ENCODE results near the gene ABL1. TPM values are rescaled to one million over a fixed set of nuclear protein-coding genes. Genes with fewer than 3 reads are reported as not detected.

ABL1 gene
- total and polyA plus RNA-seq, 2 of the 13 experiments (the other 11 are each of a cell fraction or from before 2014, with no cell fraction given) = 10.8 to 20.4 TPM

GRCh38 chr9:130903194-130904069, 68.4 kb downstream of the ABL1 start:
- no peak overlapping the region for H3K4me3 ChIP-seq (replicated peaks in 1 of 3; ENCODE audit: insufficient read depth in 1 of 3, low read depth in 2 of 3, low read length in 3 of 3)
- DNase-seq (ENCODE audit: low spot score) = no peak
- no peaks in the 10 kb centered on the region for H3K9me3 ChIP-seq (ENCODE audit: low read length)
- H3K79me2 ChIP-seq (ENCODE audit: insufficient read depth, low read length) = no peaks in the 10 kb centered on the region
- intact Hi-C loops (cut with micrococcal nuclease; ENCODE audit: unreplicated experiment) = no loop called here
- FAIRE-seq = no peak
- H3K9ac ChIP-seq (ENCODE audit: insufficient read depth, low read depth, low read length) = no peak overlapping the region
- ChIA-PET POLR2A (no interaction called here), CTCF (ENCODE audit: low intra/inter-chr PET ratio, low total read pairs) (no interaction called here)
- no peaks in the 10 kb centered on the region; a peak in 1 of 5 replicates for H3K36me3 ChIP-seq (replicated peaks in 1 of 2; ENCODE audit: control insufficient read depth in 1 of 2, insufficient read depth in 2 of 2, low read length in 2 of 2)
- WGBS (ENCODE audit: low lambda C conversion rate) = 17% methylated on average over 17 of the region's 25 CpGs
- no peak overlapping the region for H3K4me2 ChIP-seq (ENCODE audit: low read depth, low read length)
- no peak overlapping the region for H3K27ac ChIP-seq (ENCODE audit: extremely low read length, insufficient read depth, low read length)
- no peak for TF ChIP-seq ZFP36 (IDR thresholded peaks at IDR 0.05; ENCODE audit: borderline replicate concordance, low read depth, low read length, partially characterized antibody)
- H4K20me1 ChIP-seq (ENCODE audit: insufficient read depth, low read length) = no peaks in the 10 kb centered on the region
- no TSS peak for BruUV-seq (replicated peaks)
- H2AFZ ChIP-seq (ENCODE audit: low read length) = no peak overlapping the region
- H3K27me3 ChIP-seq (ENCODE audit: control insufficient read depth in 1 of 2, insufficient read depth in 2 of 2, low read length in 2 of 2) = peaks cover 33 to 92% of the 10 kb centered on the region in 2 experiments; a peak in 4 of 5 replicates
- H3K4me1 ChIP-seq (ENCODE audit: insufficient read depth, low read length) = peaks cover 18% of the 10 kb centered on the region
- ATAC-seq = no peak
- in situ Hi-C loops (cut with HindIII; ENCODE audit: extremely low pct_ligation_motif_present, low pct_unique_long_range_greater_than_20kb) = no loop called here

GRCh38 chr9:130904070-130905044, 69.3 kb downstream of the ABL1 start:
- Histone ChIP-seq H3K79me2 (ENCODE audit: insufficient read depth, low read length) (no peaks in the 10 kb centered on the region), H3K4me3 (replicated peaks in 1 of 3; ENCODE audit: insufficient read depth in 1 of 3, low read depth in 2 of 3, low read length in 3 of 3) (no peak overlapping the region), H3K9me3 (ENCODE audit: low read length) (no peaks in the 10 kb centered on the region), H2AFZ (ENCODE audit: low read length) (no peak overlapping the region), H3K4me1 (ENCODE audit: insufficient read depth, low read length) (peaks cover 18% of the 10 kb centered on the region), H3K27ac (ENCODE audit: extremely low read length, insufficient read depth, low read length) (no peak overlapping the region), H3K4me2 (ENCODE audit: low read depth, low read length) (no peak overlapping the region), H4K20me1 (ENCODE audit: insufficient read depth, low read length) (no peaks in the 10 kb centered on the region), H3K36me3 (replicated peaks in 1 of 2; ENCODE audit: control insufficient read depth in 1 of 2, insufficient read depth in 2 of 2, low read length in 2 of 2) (no peaks in the 10 kb centered on the region; a peak in 1 of 5 replicates), H3K9ac (ENCODE audit: insufficient read depth, low read depth, low read length) (no peak overlapping the region), H3K27me3 (ENCODE audit: control insufficient read depth in 1 of 2, insufficient read depth in 2 of 2, low read length in 2 of 2) (peaks cover 35 to 96% of the 10 kb centered on the region in 2 experiments; a peak in 4 of 5 replicates)
- 47% methylated on average over 18 of the region's 48 CpGs for WGBS (ENCODE audit: low lambda C conversion rate)
- no peak for FAIRE-seq
- CTCF ChIA-PET (ENCODE audit: low intra/inter-chr PET ratio, low total read pairs) = no interaction called here
- intact Hi-C loops (cut with micrococcal nuclease; ENCODE audit: unreplicated experiment) (no loop called here), in situ Hi-C loops (cut with HindIII; ENCODE audit: extremely low pct_ligation_motif_present, low pct_unique_long_range_greater_than_20kb) (no loop called here)
- TF ChIP-seq PCBP2 (optimal IDR thresholded peaks at IDR 0.05; ENCODE audit: low read depth, low read length, poor library complexity, severe bottlenecking) (no peak), MNT (IDR thresholded peaks at IDR 0.05) (0 out of 2 replicates have a peak, but pooled peaks have one; percentile 4), HNRNPH1 (optimal IDR thresholded peaks at IDR 0.05; ENCODE audit: low read depth, low read length) (no peak), CEBPB (IDR thresholded peaks at IDR 0.05; ENCODE audit: borderline replicate concordance, low read depth, low read length) (peak; percentile 1; the same call in 1 of the 2 replicates)
- BruUV-seq (replicated peaks) = no TSS peak
- no peak for ATAC-seq
- POLR2A ChIA-PET = no interaction called here
- DNase-seq (ENCODE audit: low spot score) = no peak

Measured in HepG2 (cell line).